Right lobe of liver (tissue), 6 donors: ENCODE data around the gene KCNIP3. TPM values are rescaled to one million over a fixed set of nuclear protein-coding genes. Genes with fewer than 3 reads are reported as not detected.

Experiments used
- ATAC-seq, 4 donors: fragments of 200-7000 bp; cut with Tn5 transposase; one replicate each; pipeline ENCODE4 v1.9.1; 2020; ENCODE audit warnings: mild to moderate bottlenecking in 4 of 4, moderate library complexity in 4 of 4
- DNase-seq, 3 donors: peaks; one replicate each; pipeline ENCODE4 v3.0.0-alpha.2; 2020
- H3K27ac ChIP-seq, 3 donors: fragments of 200-600 bp; one replicate each; pipeline ENCODE4 v1.8.0; 2022
- H3K27me3 ChIP-seq, 2 donors: fragments of 200-600 bp; one replicate each; pipeline ENCODE4 v1.8.0; 2022
- H3K36me3 ChIP-seq, 4 donors: fragments of 200-600 bp; sonication (generic) in 1 of 4; one replicate each; pipeline versions ENCODE4 v1.5.1 to v1.8.0; 2017 to 2022; ENCODE audit warnings: control low read depth in 1 of 4
- H3K4me1 ChIP-seq, 4 donors: fragments of 200-600 bp; sonication (generic) in 1 of 4; one replicate each; pipeline versions ENCODE4 v1.5.1 to v1.8.0; 2017 to 2022; ENCODE audit warnings: control low read depth in 1 of 4
- H3K4me3 ChIP-seq, 3 donors: fragments of 200-600 bp; one replicate each; pipeline ENCODE4 v1.8.0; 2022
- H3K9me3 ChIP-seq, 4 donors: fragments of 200-600 bp; sonication (generic) in 1 of 4; one replicate each; pipeline versions ENCODE4 v1.5.1 to v1.8.0; 2017 to 2022; ENCODE audit warnings: control low read depth in 1 of 4
- CTCF ChIP-seq, 4 donors: fragments of 200-600 bp in 3 of 4; fragments of 450-650 bp in 1 of 4; IDR thresholded peaks; one replicate each; pipeline versions ENCODE4 v1.5.1 to v1.8.0; 2016 to 2022; ENCODE audit warnings: antibody characterized with exemption in 4 of 4, mild to moderate bottlenecking in 2 of 4
- POLR2A ChIP-seq: fragments of 450-650 bp; IDR thresholded peaks from one replicate; pipeline ENCODE4 v1.6.1; 2017; ENCODE audit warnings: antibody characterized with exemption, mild to moderate bottlenecking
- WGBS: methylation state at CpG from one replicate; pipeline ENCODE4 v1.1.6; 2018; ENCODE audit warnings: low coverage, low lambda C conversion rate; ENCODE audit not compliant: insufficient coverage; ENCODE audit errors: missing lambda C conversion rate; 5-methylcytosine and 5-hydroxymethylcytosine counted together
- intact Hi-C, 2 donors: fragments of 100-400 bp; cut with DNase I; formaldehyde crosslinking; loops; one replicate each; pipeline versions ENCODE4 v1.11.2 to v1.14.1; 2022
- total RNA-seq, 6 experiments: library from RNA; depleted of rRNA in 2 of 6; stranded (reverse); fragments of >200 nt in 2 of 6; fragmentation: NEBNext Ultra II Directional in 3 of 6; extraction: Animal tissue kit (Norgen Biotek cat#: 25700) in 3 of 6; gene quantifications; one replicate each; pipeline versions ENCODE4 v1.1.0 to v1.2.4, GENCODE V29; 2016 to 2023
- donor health status: DM: no; HTN: yes; CAD: no.
- donor health status: DM: no; HTN: no; CAD: no.
- donor health status: DM: no; HTN: no; CAD: no.
- donor health status: DM: no; HTN: yes; CAD: no.
- donor health status: DM: no; HTN: yes; CAD: no.

Gene KCNIP3
- total RNA-seq, 6 experiments from 2014 or later, result 0.46 to 3.3 (median 1.2) TPM

GRCh38 chr2:95310216-95310615 is 13.1 kb downstream of the KCNIP3 start:
- ATAC-seq (no peak), DNase-seq (no peak)
- no peaks in the 10 kb centered on the region for H3K36me3 ChIP-seq
- no peaks in the 10 kb centered on the region for H3K27me3 ChIP-seq
- H3K9me3 ChIP-seq, result no peaks in the 10 kb centered on the region
- TF ChIP-seq CTCF (IDR thresholded peaks at IDR 0.05) (no peak), POLR2A (no peak)
- no peak overlapping the region for H3K4me3 ChIP-seq
- no CpG with 5 or more reads among the region's 8 CpGs for WGBS
- H3K4me1 ChIP-seq, result peaks cover 0 to 7% (median under 1%) of the 10 kb centered on the region in 4 donors
- intact Hi-C loops, result loop anchor here in 1 of 2 donors (5.0 kb wide), 1 partner anchor 78 kb away; no protein-coding TSS in a partner anchor
- no peak overlapping the region for H3K27ac ChIP-seq

- intact Hi-C loops, result loop anchor here in 1 of 2 donors (5.0 kb wide), 1 partner anchor 78 kb away; no protein-coding TSS in a partner anchor
- no CpG with 5 or more reads among the region's 4 CpGs for WGBS
- Histone ChIP-seq H3K27me3 (no peaks in the 10 kb centered on the region), H3K4me3 (no peak overlapping the region), H3K27ac (no peak overlapping the region), H3K36me3 (no peaks in the 10 kb centered on the region), H3K4me1 (peaks cover 0 to 4% (median 0%) of the 10 kb centered on the region in 4 donors), H3K9me3 (no peaks in the 10 kb centered on the region)
- TF ChIP-seq POLR2A (no peak), CTCF (IDR thresholded peaks at IDR 0.05) (no peak)
- DNase-seq, result no peak
- ATAC-seq, result no peak
These were observed 13.5 kb downstream of the KCNIP3 start for GRCh38 chr2:95310651-95311050.

- TF ChIP-seq CTCF (IDR thresholded peaks at IDR 0.05), result no peak
- Histone ChIP-seq H3K9me3 (no peaks in the 10 kb centered on the region), H3K27ac (no peak overlapping the region), H3K27me3 (no peaks in the 10 kb centered on the region), H3K4me3 (no peak overlapping the region), H3K4me1 (no peaks in the 10 kb centered on the region), H3K36me3 (no peaks in the 10 kb centered on the region)
- intact Hi-C loops, result loop anchor here in 1 of 2 donors (5.0 kb wide), 1 partner anchor 80 kb away; no protein-coding TSS in a partner anchor
- DNase-seq, result no peak
- WGBS, result 78% methylated on average over 14 of the region's 26 CpGs
- no peak for ATAC-seq
These were observed 14.8 kb downstream of the KCNIP3 start for GRCh38 chr2:95311815-95312542.

GRCh38 chr2:95312543-95313201 is 15.5 kb downstream of the KCNIP3 start:
- ATAC-seq (no peak), DNase-seq (no peak)
- WGBS, result 100% methylated on average over 2 of the region's 24 CpGs
- Histone ChIP-seq H3K4me3 (no peak overlapping the region), H3K9me3 (no peaks in the 10 kb centered on the region), H3K27ac (no peak overlapping the region), H3K4me1 (no peaks in the 10 kb centered on the region), H3K27me3 (no peaks in the 10 kb centered on the region), H3K36me3 (no peaks in the 10 kb centered on the region)
- TF ChIP-seq CTCF (IDR thresholded peaks at IDR 0.05), result no peak
- no peak for TF ChIP-seq POLR2A
- intact Hi-C loops, result loop anchor here in 1 of 2 donors (5.0 kb wide), 1 partner anchor 80 kb away; no protein-coding TSS in a partner anchor
